Neural progenitor cell (in vitro differentiated cells): ENCODE measurements around the gene MAST1. TPM values are rescaled to one million over a fixed set of nuclear protein-coding genes. Genes with fewer than 3 reads are reported as not detected.

Experiments
- DNase-seq: peaks from one replicate; pipeline ENCODE4 v3.0.0-alpha.2; 2016; ENCODE audit warnings: low spot score
- H2AFZ ChIP-seq: fragments of 200-600 bp; sonication (generic); replicated peaks from 2 replicates; pipeline ENCODE4 v1.6.1; 2016; ENCODE audit warnings: antibody characterized with exemption
- H3F3A ChIP-seq: fragments of 200-600 bp; sonication (generic); 2 replicates; pipeline ENCODE4 v1.6.1; 2016; ENCODE audit warnings: antibody characterized with exemption, low read depth
- H3K27ac ChIP-seq: fragments of 200-600 bp; sonication (generic); 2 replicates; pipeline ENCODE4 v1.5.1; 2016; ENCODE audit warnings: mild to moderate bottlenecking
- H3K27me3 ChIP-seq: fragments of 200-600 bp; sonication (generic); 2 replicates; pipeline ENCODE4 v1.6.1; 2016; ENCODE audit warnings: mild to moderate bottlenecking, moderate library complexity
- H3K36me3 ChIP-seq: fragments of 200-600 bp; sonication (generic); 2 replicates; pipeline ENCODE4 v1.5.1; 2016
- H3K4me1 ChIP-seq: fragments of 200-600 bp; sonication (generic); 2 replicates; pipeline ENCODE4 v1.6.1; 2016; ENCODE audit warnings: mixed run types
- H3K4me2 ChIP-seq: fragments of 200-600 bp; sonication (generic); 2 replicates; pipeline ENCODE4 v1.6.1; 2016
- H3K4me3 ChIP-seq: fragments of 200-600 bp; sonication (generic); 2 replicates; pipeline ENCODE4 v1.5.1; 2016
- H3K79me2 ChIP-seq: fragments of 200-600 bp; sonication (generic); 2 replicates; pipeline ENCODE4 v1.6.1; 2016; ENCODE audit warnings: low read depth
- H3K9ac ChIP-seq: fragments of 200-600 bp; sonication (generic); 2 replicates; pipeline ENCODE4 v1.6.1; 2016
- H3K9me3 ChIP-seq: fragments of 200-600 bp; sonication (generic); 2 replicates; pipeline ENCODE4 v1.5.1; 2016; ENCODE audit warnings: low read depth
- H4K20me1 ChIP-seq: fragments of 200-600 bp; sonication (generic); 2 replicates; pipeline ENCODE4 v1.6.1; 2016; ENCODE audit warnings: low read depth
- H3K27ac Mint-ChIP-seq: 3 replicates; pipeline ENCODE4 v1.8.0; 2021; ENCODE audit warnings: mixed read lengths
- H3K27me3 Mint-ChIP-seq: 2 replicates; pipeline ENCODE4 v1.8.0; 2022; ENCODE audit warnings: low read depth, mild to moderate bottlenecking, inconsistent platforms, moderate library complexity, mixed read lengths; ENCODE audit not compliant: insufficient read depth
- H3K36me3 Mint-ChIP-seq: 3 replicates; pipeline ENCODE4 v1.8.0; 2021; ENCODE audit warnings: mixed read lengths
- H3K4me1 Mint-ChIP-seq: 3 replicates; pipeline ENCODE4 v1.8.0; 2021; ENCODE audit warnings: mixed read lengths
- H3K4me3 Mint-ChIP-seq: 3 replicates; pipeline ENCODE4 v1.8.0; 2021; ENCODE audit warnings: mild to moderate bottlenecking, moderate library complexity, mixed read lengths
- H3K9me3 Mint-ChIP-seq: 3 replicates; pipeline ENCODE4 v1.8.0; 2020; ENCODE audit warnings: mixed read lengths
- EZH2 ChIP-seq: fragments of 200-600 bp; sonication (generic); IDR thresholded peaks from 2 replicates; pipeline ENCODE4 v1.6.1; 2017; ENCODE audit warnings: antibody characterized with exemption, mild to moderate bottlenecking, moderate library complexity
- EZH2phosphoT487 ChIP-seq: fragments of 200-600 bp; sonication (generic); IDR thresholded peaks from 2 replicates; pipeline ENCODE4 v1.6.1; 2017; ENCODE audit warnings: antibody characterized with exemption
- microRNA-seq: library from miRNA; unstranded; fragments of <30 nt; microRNA quantifications from one replicate; pipeline ENCODE4, GENCODE V29; 2016
- small RNA-seq: library from RNA; depleted of rRNA; stranded (forward); fragments of <200 nt; gene quantifications from one replicate; pipeline ENCODE3, GENCODE V24; 2015
- total RNA-seq: library from RNA; depleted of rRNA; stranded (reverse); fragments of >200 nt; gene quantifications from 2 replicates; pipeline ENCODE4 v1.2.3, GENCODE V29; 2015; ENCODE audit warnings: low replicate concordance
- TF ChIP-seq, protein P1 (sequence below): fragments of 200-600 bp; sonication (generic); IDR thresholded peaks from 2 replicates; pipeline ENCODE4 v1.5.1; 2017; ENCODE audit warnings: antibody characterized with exemption, mild to moderate bottlenecking

The MAST1 gene
- total RNA-seq, 1 donor from 2014 or later: 8.3 TPM

DNA sequence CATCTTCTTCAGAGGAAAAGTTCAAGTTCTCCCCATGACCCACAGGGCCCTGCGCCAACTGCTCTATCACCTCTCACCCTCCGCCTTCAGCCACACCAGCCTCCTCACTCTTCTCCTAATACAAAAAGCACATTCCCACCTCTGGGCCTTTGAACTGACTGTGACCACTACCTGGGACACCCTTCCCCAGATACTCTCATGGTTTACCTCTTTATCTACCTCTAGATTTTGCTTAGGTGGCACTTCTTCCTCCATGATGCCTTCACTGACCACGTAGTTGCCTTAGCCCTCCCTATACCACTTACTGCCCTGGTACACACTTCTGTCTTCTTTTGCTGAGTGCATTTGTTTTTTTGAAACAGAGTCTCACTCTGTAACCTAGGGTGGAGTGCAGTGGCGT is 84.6 kb downstream of the MAST1 start:
- Histone ChIP-seq H2AFZ (no peak overlapping the region), H3K27me3 (peaks cover 9% of the 10 kb centered on the region), H3K36me3 (peaks cover 3% of the 10 kb centered on the region), H3K9ac (no peak overlapping the region), H3K4me3 (no peak overlapping the region), H3K4me1 (no peaks in the 10 kb centered on the region), H3F3A (peaks cover 20% of the 10 kb centered on the region), H3K9me3 (no peaks in the 10 kb centered on the region), H4K20me1 (no peaks in the 10 kb centered on the region), H3K4me2 (no peak overlapping the region), H3K79me2 (no peaks in the 10 kb centered on the region), H3K27ac (no peak overlapping the region)
- Mint-ChIP-seq H3K4me1 (peaks cover 7% of the 10 kb centered on the region), H3K27me3 (peaks cover 4% of the 10 kb centered on the region), H3K4me3 (no peak overlapping the region), H3K9me3 (no peaks in the 10 kb centered on the region), H3K36me3 (peaks cover 12% of the 10 kb centered on the region), H3K27ac (no peak overlapping the region)
- TF ChIP-seq, protein P1, sequence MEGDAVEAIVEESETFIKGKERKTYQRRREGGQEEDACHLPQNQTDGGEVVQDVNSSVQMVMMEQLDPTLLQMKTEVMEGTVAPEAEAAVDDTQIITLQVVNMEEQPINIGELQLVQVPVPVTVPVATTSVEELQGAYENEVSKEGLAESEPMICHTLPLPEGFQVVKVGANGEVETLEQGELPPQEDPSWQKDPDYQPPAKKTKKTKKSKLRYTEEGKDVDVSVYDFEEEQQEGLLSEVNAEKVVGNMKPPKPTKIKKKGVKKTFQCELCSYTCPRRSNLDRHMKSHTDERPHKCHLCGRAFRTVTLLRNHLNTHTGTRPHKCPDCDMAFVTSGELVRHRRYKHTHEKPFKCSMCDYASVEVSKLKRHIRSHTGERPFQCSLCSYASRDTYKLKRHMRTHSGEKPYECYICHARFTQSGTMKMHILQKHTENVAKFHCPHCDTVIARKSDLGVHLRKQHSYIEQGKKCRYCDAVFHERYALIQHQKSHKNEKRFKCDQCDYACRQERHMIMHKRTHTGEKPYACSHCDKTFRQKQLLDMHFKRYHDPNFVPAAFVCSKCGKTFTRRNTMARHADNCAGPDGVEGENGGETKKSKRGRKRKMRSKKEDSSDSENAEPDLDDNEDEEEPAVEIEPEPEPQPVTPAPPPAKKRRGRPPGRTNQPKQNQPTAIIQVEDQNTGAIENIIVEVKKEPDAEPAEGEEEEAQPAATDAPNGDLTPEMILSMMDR: no peak
- TF ChIP-seq EZH2phosphoT487 (no peak), EZH2 (no peak)
- DNase-seq: no peak

Small RNA genes within 50 kb of the gene (microRNA-seq; reads per million reads assigned to microRNA genes)
- gene MIR5695 (not detected), gene MIR6794 (not detected)

Small RNA genes within 50 kb of the gene (small RNA-seq; reads per million reads assigned to genes)
- not detected for gene MIR5695
- not detected for gene MIR6794

Other genes with a start within 250 kb of the MAST1 start
- 6.8 and 16.7 TPM in 2 replicates for gene ZNF490, start 227.7 kb upstream of the MAST1 start, total RNA-seq
- gene ZNF791, start 227.6 kb upstream of the MAST1 start, total RNA-seq: 27.1 and 60.7 TPM in 2 replicates
- gene MAN2B1, start 171.8 kb upstream of the MAST1 start, total RNA-seq: 35.8 and 73.6 TPM in 2 replicates
- gene WDR83, start 171.7 kb upstream of the MAST1 start, total RNA-seq: 11.0 and 15.9 TPM in 2 replicates
- gene DHPS, start 156.6 kb upstream of the MAST1 start, total RNA-seq: 78.3 and 108 TPM in 2 replicates
- gene GNG14, start 150.5 kb upstream of the MAST1 start, total RNA-seq: not detected in 2 replicates
- gene FBXW9, start 141.9 kb upstream of the MAST1 start, total RNA-seq: 4.0 and 21.4 TPM in 2 replicates
- 58.1 and 87.4 TPM in 2 replicates for gene TNPO2, start 114.6 kb upstream of the MAST1 start, total RNA-seq
- 105 and 194 TPM in 2 replicates for gene TRIR, start 103.8 kb upstream of the MAST1 start, total RNA-seq
- 62.9 and 99.6 TPM in 2 replicates for gene GET3, start 101.0 kb upstream of the MAST1 start, total RNA-seq
- gene BEST2, start 86.7 kb upstream of the MAST1 start, total RNA-seq: not detected in 2 replicates
- 14.3 and 25.1 TPM in 2 replicates for gene HOOK2, start 63.0 kb upstream of the MAST1 start, total RNA-seq
- 1.5 and 12.6 TPM in 2 replicates for gene JUNB, start 47.0 kb upstream of the MAST1 start, total RNA-seq
- gene PRDX2, start 36.7 kb upstream of the MAST1 start, total RNA-seq: 463 and 727 TPM in 2 replicates
- gene THSD8, start 36.4 kb upstream of the MAST1 start, total RNA-seq: not detected in 2 replicates
- gene RNASEH2A, start 31.9 kb upstream of the MAST1 start, total RNA-seq: 60.3 and 61.3 TPM in 2 replicates
- gene RTBDN, start 3.9 kb upstream of the MAST1 start, total RNA-seq: 0.19 TPM in 1 of 2 replicates, not detected in the other
- 8.7 and 16.5 TPM in 2 replicates for gene DNASE2, start 42.9 kb downstream of the MAST1 start, total RNA-seq
- gene KLF1, start 48.7 kb downstream of the MAST1 start, total RNA-seq: 0.43 and 0.64 TPM in 2 replicates
- gene GCDH, start 52.6 kb downstream of the MAST1 start, total RNA-seq: 39.5 and 75.0 TPM in 2 replicates
- 1.8 and 6.4 TPM in 2 replicates for gene SYCE2, start 80.8 kb downstream of the MAST1 start, total RNA-seq
- 21.4 and 51.6 TPM in 2 replicates for gene FARSA, start 95.2 kb downstream of the MAST1 start, total RNA-seq
- gene CALR, start 100.1 kb downstream of the MAST1 start, total RNA-seq: 437 and 569 TPM in 2 replicates
- gene RAD23A, start 107.3 kb downstream of the MAST1 start, total RNA-seq: 37.7 and 54.9 TPM in 2 replicates
- gene GADD45GIP1, start 118.7 kb downstream of the MAST1 start, total RNA-seq: 17.1 and 42.2 TPM in 2 replicates
- gene DAND5, start 131.1 kb downstream of the MAST1 start, total RNA-seq: 0.06 and 0.07 TPM in 2 replicates
- 0.06 TPM in 2 replicates for gene NFIX, start 157.0 kb downstream of the MAST1 start, total RNA-seq